Esophagus muscularis mucosa (tissue), 4 donors: ENCODE results near the gene PABPC4L.

Experiments used
- EP300 ChIP-seq: sonication (generic); formaldehyde crosslinking; IDR thresholded peaks from one replicate; pipeline ENCODE4 v1.6.1; 2017; ENCODE audit warnings: antibody characterized with exemption
- POLR2A ChIP-seq: fragments of 450-650 bp; IDR thresholded peaks from one replicate; pipeline ENCODE4 v1.6.1; 2017; ENCODE audit warnings: antibody characterized with exemption, moderate library complexity, mild to moderate bottlenecking, low read depth
- POLR2AphosphoS5 ChIP-seq, 2 donors: sonication (generic); formaldehyde crosslinking; IDR thresholded peaks; one replicate each; pipeline ENCODE4 v1.6.1; 2017; ENCODE audit warnings: antibody characterized with exemption in 2 of 2
- TF ChIP-seq, protein P1 (sequence below), 3 experiments: fragments of 200-600 bp in 2 of 3; fragments of 450-650 bp in 1 of 3; sonication (generic) in 2 of 3; IDR thresholded peaks; one replicate each; pipeline ENCODE4 v1.5.1; 2017 to 2019; ENCODE audit warnings: antibody characterized with exemption in 3 of 3, mild to moderate bottlenecking in 2 of 3, moderate library complexity in 1 of 3

DNA sequence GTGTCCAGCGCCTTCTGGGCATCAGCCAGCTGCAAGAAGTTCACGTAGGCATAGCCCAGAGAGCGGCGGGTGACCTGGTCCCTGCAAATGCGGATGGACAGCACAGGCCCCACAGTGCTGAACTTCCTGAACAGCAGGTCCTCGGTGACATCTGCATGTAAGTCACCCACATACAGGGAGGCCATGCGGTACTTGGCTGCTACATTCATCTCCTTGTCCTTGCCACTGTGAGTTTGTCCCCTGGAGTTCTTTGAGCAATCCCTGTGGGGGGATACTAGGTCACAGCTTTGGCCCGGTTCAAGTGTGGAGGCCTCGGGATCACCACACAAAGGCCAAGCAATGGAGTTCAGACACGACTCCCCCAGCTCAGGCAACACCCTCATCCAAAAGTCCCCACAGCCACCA, 776 bp downstream of the PABPC4L start:
- TF ChIP-seq, protein P1, sequence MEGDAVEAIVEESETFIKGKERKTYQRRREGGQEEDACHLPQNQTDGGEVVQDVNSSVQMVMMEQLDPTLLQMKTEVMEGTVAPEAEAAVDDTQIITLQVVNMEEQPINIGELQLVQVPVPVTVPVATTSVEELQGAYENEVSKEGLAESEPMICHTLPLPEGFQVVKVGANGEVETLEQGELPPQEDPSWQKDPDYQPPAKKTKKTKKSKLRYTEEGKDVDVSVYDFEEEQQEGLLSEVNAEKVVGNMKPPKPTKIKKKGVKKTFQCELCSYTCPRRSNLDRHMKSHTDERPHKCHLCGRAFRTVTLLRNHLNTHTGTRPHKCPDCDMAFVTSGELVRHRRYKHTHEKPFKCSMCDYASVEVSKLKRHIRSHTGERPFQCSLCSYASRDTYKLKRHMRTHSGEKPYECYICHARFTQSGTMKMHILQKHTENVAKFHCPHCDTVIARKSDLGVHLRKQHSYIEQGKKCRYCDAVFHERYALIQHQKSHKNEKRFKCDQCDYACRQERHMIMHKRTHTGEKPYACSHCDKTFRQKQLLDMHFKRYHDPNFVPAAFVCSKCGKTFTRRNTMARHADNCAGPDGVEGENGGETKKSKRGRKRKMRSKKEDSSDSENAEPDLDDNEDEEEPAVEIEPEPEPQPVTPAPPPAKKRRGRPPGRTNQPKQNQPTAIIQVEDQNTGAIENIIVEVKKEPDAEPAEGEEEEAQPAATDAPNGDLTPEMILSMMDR (IDR thresholded peaks at IDR 0.05): no peak
- TF ChIP-seq POLR2AphosphoS5 (IDR thresholded peaks at IDR 0.05) (no peak), POLR2A (no peak), EP300 (no peak)
